ENCODE measurements around the gene BPIFB4. TPM values are rescaled to one million over a fixed set of nuclear protein-coding genes. Genes with fewer than 3 reads are reported as not detected.

Gene BPIFB4
- total RNA-seq, 1 experiment from 2014 or later: not detected

- no peak for DNase-seq (ENCODE audit: low read depth, low spot score)
- intact Hi-C loops (cut with micrococcal nuclease; ENCODE audit: unreplicated experiment) (no loop called here), in situ Hi-C loops (cut with HindIII; ENCODE audit: low pct_unique_long_range_greater_than_20kb, low sequenced_read_pairs) (no loop called here)
- H3K36me3 ChIP-seq (ENCODE audit: control insufficient read depth, insufficient read depth, low read length): no peaks in the 10 kb centered on the region
- POLR2A ChIA-PET: no interaction called here
- CTCF ChIA-PET: no interaction called here
- no peak for TF ChIP-seq TCF7L2 (IDR thresholded peaks at IDR 0.05; ENCODE audit: low read depth, low read length)
- TF ChIP-seq CTCF (IDR thresholded peaks at IDR 0.05): no peak
- no peak for TF ChIP-seq POLR2AphosphoS5 (IDR thresholded peaks at IDR 0.05; ENCODE audit: low read depth, low read length)
- TF ChIP-seq SIN3A (IDR thresholded peaks at IDR 0.05; ENCODE audit: borderline replicate concordance, insufficient read depth, low read depth, low read length): no peak
- TF ChIP-seq REST (IDR thresholded peaks at IDR 0.05; ENCODE audit: insufficient read depth in 1 of 2, low read depth in 2 of 2, low read length in 1 of 2): no peak
- H3K9me3 ChIP-seq (ENCODE audit: control insufficient read depth, insufficient read depth, low read depth, low read length): no peaks in the 10 kb centered on the region
- no peaks in the 10 kb centered on the region for H3K4me1 ChIP-seq (ENCODE audit: control insufficient read depth, insufficient read depth, low read length)
- no peak for ATAC-seq
- BruUV-seq (replicated peaks): no TSS peak
- H3K27me3 ChIP-seq (ENCODE audit: control insufficient read depth, insufficient read depth, low read length): no peaks in the 10 kb centered on the region
- H3K4me3 ChIP-seq (ENCODE audit: low read depth in 2 of 2, low read length in 2 of 2): no peak overlapping the region
- H3K27ac ChIP-seq (ENCODE audit: low read length): no peak overlapping the region
These were observed 16.7 kb upstream of the BPIFB4 start for GRCh38 chr20:33062825-33063149.

DNA sequence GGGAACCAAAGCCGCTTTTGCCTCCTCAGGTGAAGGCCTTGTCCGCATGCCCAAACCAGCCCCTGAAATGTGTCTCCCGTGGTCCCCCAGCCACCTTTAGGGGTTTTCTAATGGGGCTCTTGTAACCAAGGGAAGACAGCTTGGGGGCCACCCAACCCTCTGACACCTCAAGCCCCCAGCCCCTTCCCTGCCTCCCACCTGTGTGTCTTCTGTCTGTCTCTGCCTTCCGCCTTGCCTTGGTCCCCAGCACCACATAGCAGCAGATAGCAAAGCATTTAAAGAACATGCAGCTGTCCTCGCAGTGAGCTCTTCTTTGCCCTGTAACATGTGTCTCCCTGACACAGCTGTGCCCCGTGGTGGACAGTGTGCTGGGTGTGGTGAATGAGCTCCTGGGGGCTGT lies 16.2 kb upstream of the BPIFB4 start:
- Histone ChIP-seq H3K27ac (ENCODE audit: low read length) (no peak overlapping the region), H3K36me3 (ENCODE audit: control insufficient read depth, insufficient read depth, low read length) (no peaks in the 10 kb centered on the region), H3K27me3 (ENCODE audit: control insufficient read depth, insufficient read depth, low read length) (no peaks in the 10 kb centered on the region), H3K4me3 (ENCODE audit: low read depth in 2 of 2, low read length in 2 of 2) (no peak overlapping the region), H3K4me1 (ENCODE audit: control insufficient read depth, insufficient read depth, low read length) (no peaks in the 10 kb centered on the region), H3K9me3 (ENCODE audit: control insufficient read depth, insufficient read depth, low read depth, low read length) (no peaks in the 10 kb centered on the region)
- no TSS peak for BruUV-seq (replicated peaks)
- no peak for ATAC-seq
- TF ChIP-seq TCF7L2 (IDR thresholded peaks at IDR 0.05; ENCODE audit: low read depth, low read length) (no peak), REST (IDR thresholded peaks at IDR 0.05; ENCODE audit: insufficient read depth in 1 of 2, low read depth in 2 of 2, low read length in 1 of 2) (no peak), CTCF (IDR thresholded peaks at IDR 0.05) (no peak), SIN3A (IDR thresholded peaks at IDR 0.05; ENCODE audit: borderline replicate concordance, insufficient read depth, low read depth, low read length) (no peak), POLR2AphosphoS5 (IDR thresholded peaks at IDR 0.05; ENCODE audit: low read depth, low read length) (no peak)
- intact Hi-C loops (cut with micrococcal nuclease; ENCODE audit: unreplicated experiment) (no loop called here), in situ Hi-C loops (cut with HindIII; ENCODE audit: low pct_unique_long_range_greater_than_20kb, low sequenced_read_pairs) (no loop called here)
- no peak for DNase-seq (ENCODE audit: low read depth, low spot score)
- ChIA-PET POLR2A (no interaction called here), CTCF (no interaction called here)
